BJ (cell line): Measurements from ENCODE around the gene PDS5B. TPM values are rescaled to one million over a fixed set of nuclear protein-coding genes. Genes with fewer than 3 reads are reported as not detected.

Source experiments
- CTCF ChIA-PET: fragments of 350-600 bp; formaldehyde crosslinking; extraction: SDS; loops from one replicate; lab custom pipeline; 2021; ENCODE audit warnings: antibody characterized with exemption, inconsistent platforms; lab: Yijun Ruan, JAX
- POLR2A ChIA-PET: fragments of 300-600 bp; sonication (Branson Sonifier 250); formaldehyde crosslinking; extraction: SDS; loops from one replicate; lab custom pipeline; 2021; ENCODE audit warnings: antibody characterized with exemption; lab: Charles Lee
- DNase-seq: peaks from one replicate; pipeline ENCODE4 v3.0.0-alpha.2; 2011; ENCODE audit warnings: low read depth
- H3K27me3 ChIP-seq: 2 replicates; pipeline ENCODE4 v1.6.0; 2011; ENCODE audit warnings: low read length; ENCODE audit not compliant: control insufficient read depth, insufficient read depth
- H3K36me3 ChIP-seq: 2 replicates; pipeline ENCODE4 v1.5.1; 2011; ENCODE audit warnings: low read length; ENCODE audit not compliant: control insufficient read depth, insufficient read depth
- H3K4me3 ChIP-seq: 2 replicates; pipeline ENCODE4 v1.5.1; 2011; ENCODE audit warnings: low read depth, mild to moderate bottlenecking, control low read depth, low read length
- polyA plus RNA-seq: library from polyadenylated mRNA; depleted of rRNA; stranded (reverse); fragments of >200 nt; gene quantifications from 2 replicates; pipeline ENCODE4 v1.2.3, GENCODE V29; 2011
- TF ChIP-seq, protein P1 (sequence below): IDR thresholded peaks from 2 replicates; pipeline ENCODE4 v1.5.1; 2011; ENCODE audit warnings: low read depth, mild to moderate bottlenecking, control low read depth, inconsistent platforms, low read length, moderate library complexity; ENCODE audit not compliant: insufficient read depth

The PDS5B gene
- polyA plus RNA-seq, 1 experiment = 3.9 TPM

DNA sequence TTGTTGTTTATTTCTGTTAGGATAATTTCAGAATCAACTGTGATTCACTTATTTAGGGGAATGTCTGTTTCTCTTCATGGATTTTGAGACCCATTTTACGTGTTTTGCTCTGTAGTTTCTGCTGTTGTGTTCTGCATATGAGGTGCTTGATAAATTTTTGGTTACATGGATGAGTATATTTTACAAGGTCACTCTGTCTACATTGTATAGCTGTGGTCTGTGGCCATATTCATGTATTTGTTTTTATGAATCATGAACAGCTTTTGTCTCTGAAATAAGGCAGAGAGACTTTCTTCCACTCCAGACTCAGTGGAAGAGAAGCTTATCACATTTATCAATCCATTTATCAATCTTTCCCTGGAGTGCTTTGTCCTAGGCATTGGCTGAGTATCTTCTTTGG is 56.6 kb downstream of the PDS5B start:
- CTCF ChIA-PET = interaction anchor here (1.0 to 2.9 kb wide), 7 partner anchors 8 to 104 kb away, joined by 3 to 20 read pairs (median 8); partner anchors contain the start of genes N4BP2L2 and PDS5B

DNA sequence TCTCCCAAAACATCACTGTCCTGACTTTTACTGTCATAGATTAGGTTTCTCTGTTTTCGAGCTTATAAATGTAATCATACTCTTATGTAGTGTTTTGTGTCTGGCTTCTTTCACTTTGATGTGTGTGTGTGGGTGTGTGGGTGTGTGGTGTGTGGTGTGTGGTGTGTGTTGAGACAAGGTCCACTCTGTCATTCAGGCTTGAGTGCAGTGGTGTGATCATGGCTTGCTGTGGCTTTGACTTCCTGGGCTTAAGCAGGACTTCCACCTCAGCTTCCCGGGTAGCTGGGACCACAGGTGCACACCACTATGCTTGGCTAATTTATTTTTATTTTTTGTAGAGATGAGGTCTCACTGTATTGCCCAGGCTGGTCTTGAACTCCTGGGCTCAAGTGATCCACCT is 59.6 kb downstream of the PDS5B start:
- Histone ChIP-seq H3K36me3 (no peaks in the 10 kb centered on the region), H3K4me3 (no peak overlapping the region), H3K27me3 (no peaks in the 10 kb centered on the region)
- ChIA-PET CTCF (interaction anchor here (0.8 to 1.3 kb wide), 4 partner anchors 9 to 64 kb away, joined by 3 to 4 read pairs (median 3); no protein-coding TSS in a partner anchor), POLR2A (no interaction called here)
- DNase-seq = no peak
- TF ChIP-seq, protein P1, sequence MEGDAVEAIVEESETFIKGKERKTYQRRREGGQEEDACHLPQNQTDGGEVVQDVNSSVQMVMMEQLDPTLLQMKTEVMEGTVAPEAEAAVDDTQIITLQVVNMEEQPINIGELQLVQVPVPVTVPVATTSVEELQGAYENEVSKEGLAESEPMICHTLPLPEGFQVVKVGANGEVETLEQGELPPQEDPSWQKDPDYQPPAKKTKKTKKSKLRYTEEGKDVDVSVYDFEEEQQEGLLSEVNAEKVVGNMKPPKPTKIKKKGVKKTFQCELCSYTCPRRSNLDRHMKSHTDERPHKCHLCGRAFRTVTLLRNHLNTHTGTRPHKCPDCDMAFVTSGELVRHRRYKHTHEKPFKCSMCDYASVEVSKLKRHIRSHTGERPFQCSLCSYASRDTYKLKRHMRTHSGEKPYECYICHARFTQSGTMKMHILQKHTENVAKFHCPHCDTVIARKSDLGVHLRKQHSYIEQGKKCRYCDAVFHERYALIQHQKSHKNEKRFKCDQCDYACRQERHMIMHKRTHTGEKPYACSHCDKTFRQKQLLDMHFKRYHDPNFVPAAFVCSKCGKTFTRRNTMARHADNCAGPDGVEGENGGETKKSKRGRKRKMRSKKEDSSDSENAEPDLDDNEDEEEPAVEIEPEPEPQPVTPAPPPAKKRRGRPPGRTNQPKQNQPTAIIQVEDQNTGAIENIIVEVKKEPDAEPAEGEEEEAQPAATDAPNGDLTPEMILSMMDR = no peak

More for the DNA sequence above, 56.6 kb downstream of the PDS5B start:
- POLR2A ChIA-PET = no interaction called here
- H3K36me3 ChIP-seq = no peaks in the 10 kb centered on the region
- H3K4me3 ChIP-seq = no peak overlapping the region
- no peaks in the 10 kb centered on the region for H3K27me3 ChIP-seq
- no peak for DNase-seq
- TF ChIP-seq, protein P1 = no peak

DNA sequence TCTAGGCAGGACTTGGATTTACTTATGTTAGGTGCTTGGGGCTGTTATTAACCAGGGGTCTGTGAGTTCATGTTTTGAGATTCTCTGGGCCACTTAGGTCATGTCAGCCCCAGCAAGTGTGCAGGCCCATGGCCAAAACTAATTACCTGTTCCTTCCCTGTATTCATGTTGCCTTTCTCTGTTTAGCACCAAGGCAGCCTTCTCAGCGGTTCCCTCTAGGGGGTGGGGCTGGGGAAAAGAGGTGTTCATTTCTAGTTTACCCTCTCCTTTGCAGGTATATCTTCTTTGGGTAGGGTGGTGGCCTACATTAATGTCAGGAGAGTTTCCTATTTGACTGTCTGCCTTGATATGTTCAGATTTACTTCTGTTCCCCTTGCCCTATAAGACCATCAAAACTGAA is 61.7 kb downstream of the PDS5B start:
- TF ChIP-seq, protein P1 = no peak
- Histone ChIP-seq H3K36me3 (no peaks in the 10 kb centered on the region), H3K4me3 (no peak overlapping the region), H3K27me3 (no peaks in the 10 kb centered on the region)
- no peak for DNase-seq
- ChIA-PET CTCF (interaction anchor here (1.2 to 1.4 kb wide), 3 partner anchors 9 to 895 kb away, joined by 3 read pairs; no protein-coding TSS in a partner anchor), POLR2A (no interaction called here)

DNA sequence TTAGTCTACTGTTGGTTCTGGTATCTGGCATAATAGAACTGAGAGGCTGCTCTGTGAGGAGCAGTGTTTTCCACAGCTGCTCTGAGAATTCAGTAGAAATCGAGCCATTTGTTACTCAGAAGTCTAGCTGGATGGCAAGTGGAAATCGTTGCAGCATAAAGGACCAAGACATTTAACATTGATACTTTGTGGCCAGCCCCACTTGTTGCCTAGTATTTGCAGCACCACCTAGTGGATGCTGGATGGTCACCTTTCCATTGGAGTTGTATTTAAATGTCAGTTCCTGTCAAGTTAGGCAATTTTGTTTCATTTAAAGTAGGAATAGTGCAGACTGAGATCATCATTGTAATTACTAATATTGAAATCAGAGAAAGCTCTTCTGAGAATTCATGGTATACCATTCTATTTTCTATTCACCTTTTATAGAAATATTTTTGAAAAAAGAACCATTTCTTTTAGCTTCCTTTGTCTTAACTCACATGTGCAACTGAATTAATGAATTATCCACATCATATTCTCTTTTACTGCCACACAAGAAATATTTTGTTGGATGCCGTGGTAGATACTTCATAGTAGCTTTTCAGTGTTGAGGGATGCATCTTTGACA is 64.6 kb downstream of the PDS5B start:
- Histone ChIP-seq H3K4me3 (no peak overlapping the region), H3K27me3 (no peaks in the 10 kb centered on the region), H3K36me3 (no peaks in the 10 kb centered on the region)
- POLR2A ChIA-PET = no interaction called here
- TF ChIP-seq, protein P1 = peak; percentile 70
- CTCF ChIA-PET = interaction anchor here (0.7 to 2.3 kb wide), 14 partner anchors 9 to 1061 kb away, joined by 3 to 21 read pairs (median 4); no protein-coding TSS in a partner anchor
- DNase-seq = no peak

DNA sequence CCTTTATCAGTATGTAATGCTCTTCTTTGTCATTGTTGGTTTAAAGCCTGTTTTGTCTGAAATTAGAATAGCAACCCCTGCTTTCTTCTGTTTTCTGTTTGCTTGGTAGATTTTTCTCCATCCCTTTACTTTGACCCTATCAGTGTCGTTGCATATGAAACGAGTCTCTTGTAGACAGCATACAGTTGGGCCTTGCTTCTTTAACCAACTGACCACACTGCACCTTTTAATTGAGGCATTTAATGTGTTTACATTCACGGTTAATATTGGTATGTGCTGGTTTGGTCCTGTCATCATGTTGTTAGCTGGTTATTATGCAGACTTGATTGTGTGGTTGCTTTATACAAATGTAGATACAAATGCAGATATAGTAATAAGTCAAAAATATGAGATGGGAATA is 71.1 kb downstream of the PDS5B start:
- no peak for DNase-seq
- TF ChIP-seq, protein P1 = no peak
- ChIA-PET CTCF (interaction anchor here (0.8 to 1.5 kb wide), 2 partner anchors 18 to 654 kb away, joined by 3 to 7 read pairs; no protein-coding TSS in a partner anchor), POLR2A (no interaction called here)
- Histone ChIP-seq H3K4me3 (no peak overlapping the region), H3K36me3 (no peaks in the 10 kb centered on the region), H3K27me3 (no peaks in the 10 kb centered on the region)
